SK-N-MC (cell line): Measurements from ENCODE around the gene EPHX1.

ENCODE experiments used
- DNase-seq: peaks from one replicate; pipeline ENCODE4 v3.0.0-alpha.2; 2011; ENCODE audit warnings: low read depth, low spot score
- H3K27ac ChIP-seq: fragments of 200-600 bp; sonication (generic); 2 replicates; pipeline ENCODE4 v1.5.1; 2016; ENCODE audit warnings: mixed run types
- H3K36me3 ChIP-seq: fragments of 200-600 bp; sonication (generic); 2 replicates; pipeline ENCODE4 v1.6.1; 2017; ENCODE audit warnings: antibody characterized with exemption, low read length, mixed read lengths; ENCODE audit not compliant: insufficient read depth
- H3K4me3 ChIP-seq: fragments of 200-600 bp; sonication (generic); 2 replicates; pipeline ENCODE4 v1.5.1; 2016
- H3K9ac ChIP-seq: fragments of 200-600 bp; sonication (generic); 2 replicates; pipeline ENCODE4 v1.8.0; 2017; ENCODE audit warnings: mixed run types, mixed read lengths; ENCODE audit not compliant: insufficient read length
- H3K9me3 ChIP-seq: fragments of 200-600 bp; sonication (generic); 2 replicates; pipeline ENCODE4 v1.6.1; 2017; ENCODE audit warnings: low read depth, mild to moderate bottlenecking, antibody characterized with exemption, low read length, moderate library complexity, mixed read lengths
- EZH2 ChIP-seq: fragments of 200-600 bp; sonication (generic); IDR thresholded peaks from one replicate; pipeline ENCODE4 v1.6.1; 2017; ENCODE audit warnings: antibody characterized with exemption
- FOXP2 ChIP-seq: optimal IDR thresholded peaks from 2 replicates; pipeline ENCODE3; 2011; ENCODE audit warnings: mild to moderate bottlenecking, moderate library complexity; ENCODE audit not compliant: insufficient read depth; ENCODE audit errors: extremely low read length, control extremely low read depth
- POLR2AphosphoS5 ChIP-seq: IDR thresholded peaks from 2 replicates; pipeline ENCODE4 v1.6.1; 2012; ENCODE audit warnings: mild to moderate bottlenecking, low read depth, low read length, borderline replicate concordance

EPHX1 gene

GRCh38 chr1:225848030-225848955 is 38.4 kb downstream of the EPHX1 start:
- no peak for DNase-seq
- H3K9ac ChIP-seq: no peak overlapping the region
- H3K9me3 ChIP-seq: no peaks in the 10 kb centered on the region
- no peak overlapping the region for H3K4me3 ChIP-seq
- no peaks in the 10 kb centered on the region for H3K36me3 ChIP-seq
- no peak for TF ChIP-seq FOXP2
- TF ChIP-seq POLR2AphosphoS5: no peak
- no peak for TF ChIP-seq EZH2
- no peak overlapping the region for H3K27ac ChIP-seq

GRCh38 chr1:225849925-225850324 is 40.0 kb downstream of the EPHX1 start:
- TF ChIP-seq FOXP2 (no peak), POLR2AphosphoS5 (no peak), EZH2 (no peak)
- H3K9ac ChIP-seq: no peak overlapping the region
- no peaks in the 10 kb centered on the region for H3K36me3 ChIP-seq
- H3K4me3 ChIP-seq: no peak overlapping the region
- DNase-seq: no peak
- no peak overlapping the region for H3K27ac ChIP-seq
- no peaks in the 10 kb centered on the region for H3K9me3 ChIP-seq

GRCh38 chr1:225850370-225850769 is 40.4 kb downstream of the EPHX1 start:
- Histone ChIP-seq H3K36me3 (no peaks in the 10 kb centered on the region), H3K4me3 (no peak overlapping the region), H3K27ac (no peak overlapping the region), H3K9ac (no peak overlapping the region), H3K9me3 (no peaks in the 10 kb centered on the region)
- DNase-seq: no peak
- no peak for TF ChIP-seq FOXP2
- TF ChIP-seq EZH2: no peak
- TF ChIP-seq POLR2AphosphoS5: no peak

- Histone ChIP-seq H3K9ac (no peak overlapping the region), H3K9me3 (no peaks in the 10 kb centered on the region), H3K4me3 (no peak overlapping the region), H3K27ac (no peak overlapping the region), H3K36me3 (no peaks in the 10 kb centered on the region)
- DNase-seq: no peak
- TF ChIP-seq FOXP2 (no peak), EZH2 (no peak), POLR2AphosphoS5 (no peak)
Measured at GRCh38 chr1:225851805-225852204, 41.9 kb downstream of the EPHX1 start.

GRCh38 chr1:225852413-225853124 is 42.6 kb downstream of the EPHX1 start:
- Histone ChIP-seq H3K27ac (no peak overlapping the region), H3K4me3 (no peak overlapping the region), H3K9me3 (no peaks in the 10 kb centered on the region), H3K36me3 (no peaks in the 10 kb centered on the region), H3K9ac (no peak overlapping the region)
- DNase-seq: no peak
- TF ChIP-seq FOXP2 (no peak), EZH2 (no peak), POLR2AphosphoS5 (no peak)

GRCh38 chr1:225853441-225853840 is 43.5 kb downstream of the EPHX1 start:
- Histone ChIP-seq H3K4me3 (no peak overlapping the region), H3K9ac (no peak overlapping the region), H3K27ac (no peak overlapping the region), H3K36me3 (no peaks in the 10 kb centered on the region), H3K9me3 (no peaks in the 10 kb centered on the region)
- no peak for TF ChIP-seq POLR2AphosphoS5
- no peak for TF ChIP-seq FOXP2
- TF ChIP-seq EZH2: no peak
- DNase-seq: no peak

GRCh38 chr1:225855503-225856300 is 45.8 kb downstream of the EPHX1 start:
- Histone ChIP-seq H3K27ac (no peak overlapping the region), H3K36me3 (no peaks in the 10 kb centered on the region), H3K4me3 (no peak overlapping the region), H3K9ac (no peak overlapping the region), H3K9me3 (no peaks in the 10 kb centered on the region)
- TF ChIP-seq FOXP2 (no peak), POLR2AphosphoS5 (no peak), EZH2 (no peak)
- no peak for DNase-seq

GRCh38 chr1:225857256-225857655 is 47.3 kb downstream of the EPHX1 start:
- Histone ChIP-seq H3K9me3 (no peaks in the 10 kb centered on the region), H3K27ac (no peak overlapping the region), H3K36me3 (no peaks in the 10 kb centered on the region; the same call in 1 of the 2 replicates), H3K4me3 (no peak overlapping the region), H3K9ac (no peak overlapping the region)
- TF ChIP-seq POLR2AphosphoS5: no peak
- TF ChIP-seq FOXP2: no peak
- no peak for TF ChIP-seq EZH2
- no peak for DNase-seq
